GF-D8 (cell line): Measurements from ENCODE around the gene SREBF1.

Experiments
- DNase-seq: peaks from one replicate; lab custom pipeline; 2025; lab: John Stamatoyannopoulos, UW

The SREBF1 gene

DNA sequence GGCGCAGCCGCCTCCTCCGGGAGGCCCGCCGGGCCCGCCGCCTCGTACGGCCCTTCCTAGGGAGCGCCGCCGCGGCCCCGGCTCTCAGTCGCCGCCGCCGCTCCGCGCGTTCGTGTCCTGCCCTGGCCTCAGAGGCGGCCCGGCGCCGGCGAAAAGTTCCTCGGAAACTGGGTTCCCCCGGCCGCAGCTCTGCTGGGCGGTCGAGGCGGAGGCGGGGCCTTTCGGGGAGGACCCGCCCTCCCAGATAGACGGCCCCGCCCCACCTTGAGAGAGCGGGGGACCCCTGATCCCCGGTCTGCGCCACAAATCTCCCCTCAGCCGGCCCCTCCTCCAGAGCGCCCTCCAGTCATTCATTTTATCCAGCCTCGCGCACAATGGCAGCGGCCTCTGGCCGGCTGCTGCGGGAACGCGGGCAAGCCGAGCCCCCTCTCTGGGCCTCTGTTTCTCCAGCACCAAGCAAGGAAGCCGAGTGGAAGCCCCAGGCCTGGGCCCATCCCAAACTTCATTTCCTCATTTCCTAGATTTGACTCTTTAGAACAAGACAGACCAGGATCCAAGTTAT lies at the start of gene SREBF1:
Gene SREBF1, minus strand, starts transcription at position 169 of the 562 bp plus-strand sequence. CDS start 169 bp downstream, outside the sequence.
- peak; percentile 7 for DNase-seq

DNA sequence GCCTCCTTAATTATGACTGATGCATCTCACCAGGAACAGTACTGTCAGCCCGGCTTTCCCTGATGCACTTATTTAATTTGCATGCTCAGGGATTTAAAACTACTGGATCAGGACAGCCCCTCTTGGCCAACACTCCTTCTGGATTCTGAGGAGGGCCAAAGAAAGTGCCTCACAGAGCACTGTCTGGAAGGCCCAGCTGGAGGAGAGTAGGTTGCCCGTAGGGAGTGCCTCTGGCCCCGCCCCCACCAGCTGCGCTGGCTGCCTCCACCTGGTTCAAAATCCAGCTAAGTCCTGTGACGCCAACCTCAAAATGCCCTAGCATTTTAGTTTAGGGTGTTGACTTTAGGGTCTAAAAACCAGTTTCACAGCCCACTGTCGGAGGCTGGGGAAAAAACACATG lies 49.4 kb upstream of the SREBF1 start:
- DNase-seq = no peak

DNA sequence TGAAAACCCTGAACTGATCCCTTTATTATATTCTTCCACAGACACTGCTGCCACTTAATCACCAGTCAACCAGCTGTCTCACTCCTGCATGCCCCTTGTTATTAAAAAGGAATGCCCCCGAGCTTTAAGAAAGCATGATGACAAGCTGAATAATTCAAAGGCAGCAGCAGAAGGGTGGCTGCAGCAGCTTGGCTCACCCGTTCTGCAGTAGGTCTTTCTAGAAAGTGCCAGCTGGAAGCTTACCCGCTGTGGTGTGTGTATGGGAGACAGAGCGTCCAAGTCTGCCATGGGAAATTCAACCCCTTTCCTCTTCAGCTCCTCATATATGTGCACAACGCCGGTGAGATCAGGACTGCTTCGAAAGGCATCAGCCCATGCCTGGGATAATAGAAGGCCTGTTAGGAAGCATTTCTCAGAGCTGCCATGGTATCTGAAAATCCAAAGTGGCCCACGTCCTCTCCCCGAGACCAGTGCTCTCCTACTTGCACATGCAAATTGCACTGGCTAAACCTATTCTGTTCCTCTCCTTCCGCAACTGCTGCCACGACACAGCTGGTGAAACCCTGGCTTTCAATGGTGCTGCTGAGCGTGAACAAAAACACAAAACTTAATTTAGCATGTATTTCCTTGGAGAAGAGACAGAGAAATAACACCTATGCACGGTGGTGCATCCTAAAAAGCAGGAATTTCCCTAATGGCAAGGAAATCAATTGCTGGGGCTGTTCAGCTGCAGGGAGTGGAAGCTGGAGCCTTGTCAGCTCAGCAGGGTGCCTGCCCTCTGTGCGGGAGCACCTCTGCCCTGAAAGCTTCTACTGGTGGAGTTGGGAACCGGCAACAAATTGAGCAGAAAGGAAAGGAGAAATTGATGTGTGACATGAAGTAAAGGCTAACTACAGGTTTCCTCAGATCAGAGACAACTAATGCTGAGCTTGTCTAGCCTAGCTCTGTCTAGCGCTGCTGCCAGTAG lies 47.9 kb upstream of the SREBF1 start:
- DNase-seq = no peak

DNA sequence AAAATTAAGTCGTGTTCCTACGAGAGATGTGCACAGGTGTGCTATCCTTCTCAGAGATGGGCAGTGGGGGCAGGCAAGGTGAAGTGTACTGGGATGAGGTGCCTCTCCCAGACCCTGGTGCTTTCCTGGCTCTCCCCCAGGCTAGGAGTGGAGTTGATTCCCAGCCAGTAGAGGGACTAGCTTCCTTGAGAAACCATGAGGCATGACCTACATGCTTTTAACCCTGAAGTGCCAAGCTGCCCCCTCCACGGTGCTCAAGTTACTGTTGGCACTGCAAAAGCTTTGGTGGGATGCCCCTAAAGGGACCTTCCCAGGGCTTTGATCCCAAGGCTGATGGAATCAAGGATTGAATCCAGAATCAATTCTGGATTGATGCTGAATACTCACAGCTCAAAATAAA lies 47.0 kb upstream of the SREBF1 start:
- no peak for DNase-seq

DNA sequence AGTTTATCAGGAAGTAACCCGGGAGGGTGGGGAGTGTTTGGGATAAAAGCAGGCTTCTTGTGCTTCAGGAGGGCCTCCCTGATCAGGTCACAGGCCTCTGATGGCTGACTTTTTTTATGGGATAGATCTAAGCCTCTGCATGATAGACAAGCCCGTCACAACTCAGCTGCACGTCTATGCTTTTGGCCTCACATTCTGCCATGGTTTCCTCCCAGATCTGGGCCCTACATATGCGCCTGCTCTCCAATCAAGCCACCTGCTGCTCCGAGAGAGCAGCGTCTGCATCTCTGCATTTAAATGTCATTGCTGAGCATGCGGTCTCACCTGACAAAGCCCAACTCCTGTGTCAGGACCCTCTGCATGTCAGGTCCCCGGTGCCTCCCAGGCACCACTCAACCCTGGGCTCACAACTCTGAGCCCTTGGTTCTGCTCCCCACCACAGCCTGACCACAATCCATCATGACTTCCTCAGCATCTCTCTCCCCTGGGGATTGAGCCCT lies 45.3 kb upstream of the SREBF1 start:
- no peak for DNase-seq

DNA sequence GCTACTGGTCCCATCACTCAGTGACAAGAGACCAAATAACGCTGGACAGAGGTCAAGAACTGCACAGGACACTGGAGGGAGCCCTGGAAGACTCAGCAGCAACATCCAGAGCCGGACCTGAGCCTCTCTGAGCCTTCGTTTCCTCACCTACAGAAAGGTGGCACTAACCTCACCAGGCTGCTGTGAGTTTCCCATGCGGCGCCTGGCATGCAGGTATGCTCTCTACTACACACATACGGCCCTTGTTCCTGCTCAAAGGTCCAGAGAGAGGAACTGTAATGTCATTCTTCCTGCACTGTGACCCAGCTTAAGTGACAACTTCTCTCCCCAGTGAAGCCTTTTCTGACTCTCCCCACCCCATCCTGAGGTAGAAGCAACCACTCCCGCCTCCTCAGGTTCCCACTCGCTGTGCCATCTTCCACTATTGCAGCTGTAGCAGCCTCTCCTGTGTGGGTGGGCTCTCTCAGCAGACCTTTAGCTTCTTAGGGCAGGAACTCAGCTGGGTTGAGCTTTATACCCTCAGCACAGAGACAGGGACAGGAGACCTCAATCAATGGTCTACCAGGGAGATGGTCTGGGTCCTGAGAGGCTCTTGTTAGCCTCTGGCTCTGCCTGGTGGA lies 43.9 kb upstream of the SREBF1 start:
- DNase-seq = no peak

DNA sequence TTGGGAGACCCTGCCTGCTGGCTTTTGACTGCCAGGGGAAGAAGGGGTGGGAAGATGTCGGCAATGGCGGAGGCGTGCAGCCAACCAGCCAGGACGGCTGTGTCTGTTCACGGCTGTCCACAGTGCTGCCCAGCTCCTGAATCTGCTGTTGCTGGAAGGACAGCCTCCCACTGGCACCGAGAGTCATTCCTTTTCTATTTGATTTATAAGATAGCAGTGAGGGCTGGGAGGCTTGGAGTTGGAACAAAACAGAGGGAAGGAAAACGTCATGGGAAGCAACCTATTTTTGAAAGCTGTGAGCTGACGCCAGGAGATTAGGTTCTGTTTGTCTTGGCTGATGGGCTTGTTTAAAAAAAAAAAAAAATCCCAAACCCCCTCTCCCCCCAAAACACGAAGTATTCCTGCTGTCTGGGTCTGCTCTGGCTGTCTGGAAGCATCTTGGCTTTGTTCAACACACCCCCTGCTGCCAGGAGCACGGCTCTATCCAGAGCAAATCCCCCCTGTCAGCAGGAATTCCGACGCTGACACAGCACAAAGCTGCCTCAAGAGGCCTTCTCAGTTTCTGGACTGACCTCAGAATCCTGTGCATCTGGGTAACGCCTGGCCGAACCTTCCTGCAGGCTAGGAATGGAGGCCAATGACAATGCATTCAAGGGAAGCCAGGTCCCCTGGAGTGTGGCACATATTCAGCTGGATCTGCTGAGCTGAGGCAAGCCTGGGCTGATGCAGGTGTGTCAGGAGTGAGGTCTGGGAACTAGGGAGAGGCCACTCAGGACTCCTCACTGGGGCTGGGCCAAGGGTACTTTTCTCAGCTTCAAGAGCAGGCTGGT lies 41.0 kb upstream of the SREBF1 start:
- no peak for DNase-seq

DNA sequence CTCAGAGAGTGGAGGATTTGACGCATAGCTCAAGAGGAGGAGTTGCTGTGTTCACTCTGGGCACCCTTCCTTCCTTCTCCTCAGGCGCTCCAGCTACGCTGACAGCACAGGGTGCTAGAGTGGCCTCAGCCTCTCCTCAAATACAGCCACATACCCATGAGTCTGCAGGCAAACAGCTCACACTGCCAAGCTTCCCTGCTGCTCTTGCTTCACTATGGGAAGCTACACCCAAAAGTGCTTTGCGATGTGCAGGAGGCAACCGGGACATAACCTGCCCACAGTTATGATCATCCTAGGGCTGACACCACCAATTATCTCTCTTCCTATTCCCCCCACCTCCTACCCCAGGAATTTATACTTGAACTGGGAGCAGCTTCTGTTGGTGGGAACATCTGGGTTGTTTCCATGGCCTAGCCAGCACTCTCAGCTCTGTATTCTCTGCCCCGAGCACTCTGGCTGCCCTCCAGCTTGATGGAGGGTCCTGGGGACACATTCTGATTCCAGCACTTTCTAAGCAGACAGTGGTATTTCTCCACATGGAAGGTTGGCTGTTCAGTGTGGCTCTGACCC lies 40.3 kb upstream of the SREBF1 start:
- DNase-seq = no peak

DNA sequence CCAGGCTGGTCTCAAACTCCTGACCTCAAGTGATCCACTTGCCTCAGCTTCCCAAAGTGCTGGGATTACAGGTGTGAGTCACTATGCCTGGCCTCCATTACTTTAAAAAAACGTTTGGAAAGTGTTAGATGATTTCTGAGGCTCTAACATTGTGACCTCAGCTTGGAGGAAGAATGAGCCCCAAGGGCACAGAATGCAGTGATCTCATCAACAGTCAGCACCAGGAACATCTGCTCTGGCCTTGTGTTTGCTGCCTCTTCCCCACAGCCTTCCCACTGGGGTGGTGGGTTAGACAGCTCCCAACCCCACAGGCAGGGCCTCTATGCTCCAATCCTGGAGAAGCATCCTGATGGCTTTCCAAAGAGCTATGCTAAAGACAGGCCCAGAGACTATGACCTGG lies 37.7 kb upstream of the SREBF1 start:
- DNase-seq = no peak

DNA sequence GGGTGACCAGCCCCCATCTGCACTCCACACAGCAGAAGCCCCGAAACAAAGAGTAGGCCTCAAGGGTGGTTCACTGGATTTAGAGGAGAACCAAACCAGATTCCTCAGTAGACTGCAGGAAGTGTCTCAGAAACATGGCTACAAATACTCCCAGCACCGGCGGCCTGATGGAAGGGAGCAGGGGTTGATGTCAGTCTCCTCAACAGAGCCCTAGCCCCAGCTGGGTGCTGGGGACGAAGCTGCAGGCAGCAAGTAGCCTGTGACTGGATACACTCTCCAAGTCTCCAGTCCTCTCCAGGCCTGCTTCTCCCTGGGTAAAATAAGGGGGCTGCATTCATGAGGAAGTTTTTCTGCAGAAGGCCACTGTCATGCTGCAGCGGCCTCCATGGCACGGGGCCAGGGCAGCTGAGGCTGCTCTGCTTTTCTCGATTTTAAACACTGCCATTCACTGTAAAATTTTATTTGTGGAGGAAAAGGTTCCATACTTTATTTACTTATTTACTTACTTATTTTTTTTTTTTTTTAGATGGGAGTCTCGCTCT lies 36.7 kb upstream of the SREBF1 start:
- DNase-seq = no peak

DNA sequence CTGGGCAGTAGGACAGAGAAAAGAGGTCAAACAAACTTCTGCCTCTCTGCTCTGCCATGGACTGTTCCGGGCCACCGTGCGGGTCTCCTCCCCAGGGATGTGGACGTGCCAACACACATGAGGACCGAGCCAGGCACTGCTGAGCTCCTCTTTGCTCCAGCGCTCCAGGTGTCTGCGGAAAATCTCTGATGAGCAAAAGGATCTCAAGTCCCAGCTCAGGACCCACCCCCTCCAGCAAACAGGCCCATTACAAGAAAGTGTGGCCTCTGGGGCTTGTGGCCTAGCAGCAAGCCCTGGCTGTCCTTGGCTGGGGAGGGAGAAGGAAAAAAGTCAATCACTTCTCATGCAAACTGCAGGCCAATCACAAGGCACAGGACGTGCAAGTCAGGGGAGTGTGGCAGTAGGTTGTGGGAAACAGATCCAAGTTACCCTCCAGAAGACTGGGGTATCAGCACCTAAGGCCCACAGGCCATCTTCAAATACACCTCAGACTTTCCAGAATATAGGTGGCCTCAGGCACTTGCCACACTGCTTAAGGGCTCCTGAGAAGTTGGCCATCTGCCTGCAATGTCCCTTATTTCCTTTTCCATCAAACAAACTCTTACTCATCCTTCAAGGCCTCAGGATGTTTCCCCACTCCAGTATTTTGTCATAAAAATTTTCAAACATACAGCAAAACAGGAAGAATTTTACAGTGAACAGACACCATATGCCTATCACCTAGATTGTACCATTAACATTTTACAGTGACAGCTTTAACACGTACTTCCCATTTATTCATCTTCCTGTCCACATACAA lies 36.0 kb upstream of the SREBF1 start:
- DNase-seq = no peak

DNA sequence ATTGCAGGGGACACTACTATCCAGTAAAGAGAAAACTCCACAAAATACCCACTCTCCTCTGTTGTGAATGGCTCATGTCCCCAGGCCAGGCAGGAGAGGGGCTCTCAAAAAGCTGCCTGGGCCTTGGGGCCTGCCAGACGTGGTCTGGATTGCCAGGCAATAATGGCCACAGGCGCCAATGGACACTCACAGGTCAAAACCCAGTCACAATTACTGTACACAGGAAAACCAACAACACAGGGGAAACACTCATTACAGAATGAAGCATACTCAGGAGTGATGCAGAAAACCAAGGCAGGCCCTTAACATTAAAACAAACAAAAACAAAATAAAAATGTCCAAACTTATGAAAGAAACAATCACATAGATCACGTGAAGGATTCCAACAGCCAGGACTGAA lies 35.1 kb upstream of the SREBF1 start:
- no peak for DNase-seq

DNA sequence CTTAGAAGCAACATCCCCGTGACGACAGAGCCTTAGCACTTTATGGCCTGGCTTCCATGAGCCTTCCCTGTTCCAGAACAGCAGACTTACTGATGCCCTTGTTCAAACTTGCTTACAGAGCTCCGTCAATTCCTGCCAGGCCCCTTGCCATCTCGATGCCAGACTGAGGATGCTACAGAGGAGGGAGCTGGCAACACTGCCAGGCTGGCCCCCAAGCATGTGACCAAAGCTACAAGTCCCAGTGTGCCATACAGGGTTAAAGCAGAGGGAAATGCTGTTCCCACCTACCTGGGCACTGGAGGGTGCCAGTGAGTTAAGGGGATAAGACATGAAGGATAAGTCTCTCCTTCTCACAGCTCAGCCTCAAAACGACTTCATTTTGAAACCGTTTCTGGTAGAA lies 33.5 kb upstream of the SREBF1 start:
- DNase-seq = no peak

DNA sequence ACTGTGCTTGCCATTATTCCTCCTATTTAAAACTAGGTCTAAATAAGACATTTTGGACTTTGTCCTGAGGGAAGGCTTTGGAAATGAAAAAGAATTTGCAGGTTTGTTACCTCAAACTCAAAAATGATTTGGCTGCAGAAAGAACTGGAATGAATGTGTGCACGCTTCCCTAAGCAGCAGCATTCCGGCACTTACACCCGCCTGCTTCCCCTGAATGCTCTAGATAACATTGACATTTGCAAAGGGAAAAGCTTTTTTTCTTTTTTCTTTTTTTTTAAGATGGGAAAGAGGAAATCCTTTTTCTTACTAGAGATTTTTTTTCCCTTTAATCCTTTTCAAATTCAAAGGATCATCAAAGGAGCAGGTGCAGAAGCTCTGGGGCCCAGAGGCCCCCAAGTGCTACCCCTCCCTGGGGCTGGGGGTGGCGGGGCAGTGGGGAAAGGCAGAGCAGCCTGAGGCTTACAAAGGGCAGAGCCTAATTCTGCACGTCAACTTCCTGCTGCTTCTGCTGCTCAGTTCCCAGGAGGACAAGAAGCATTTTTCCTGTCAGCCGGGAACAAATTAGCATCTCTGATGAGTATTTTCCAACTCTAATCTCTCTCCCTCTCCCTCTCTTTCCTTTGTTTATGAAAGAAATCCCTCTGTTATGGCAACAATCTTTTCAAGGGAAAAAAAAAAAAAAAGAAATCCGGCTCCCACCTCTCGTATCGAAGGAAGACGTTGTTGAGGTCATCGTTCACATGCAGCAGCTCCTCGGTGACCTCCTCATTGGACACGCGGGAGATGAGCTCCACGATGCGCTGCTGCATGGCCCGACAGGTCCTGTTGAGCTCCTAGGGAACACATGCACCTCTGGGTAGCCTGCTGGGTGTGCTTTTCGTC lies 32.1 kb upstream of the SREBF1 start:
- DNase-seq = no peak

DNA sequence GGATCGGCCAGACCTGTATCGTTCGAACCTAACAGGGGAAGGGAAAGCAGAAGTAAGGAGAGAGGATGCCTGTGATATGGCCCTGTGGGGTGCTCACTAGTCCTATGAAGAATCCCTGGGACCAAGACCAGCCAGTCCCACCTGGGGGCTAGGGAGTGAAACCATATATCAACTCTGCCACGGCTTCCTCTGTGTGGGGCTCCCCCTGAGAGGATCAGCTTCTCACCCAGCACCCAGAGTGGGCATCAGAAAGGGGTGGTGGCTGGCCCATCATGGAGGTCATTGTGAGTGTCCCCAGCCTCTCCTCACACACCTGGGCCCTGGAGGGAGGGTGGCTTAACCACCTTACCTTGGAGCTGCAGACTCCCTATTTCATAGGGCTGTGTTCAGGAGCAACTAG lies 30.1 kb upstream of the SREBF1 start:
- no peak for DNase-seq

DNA sequence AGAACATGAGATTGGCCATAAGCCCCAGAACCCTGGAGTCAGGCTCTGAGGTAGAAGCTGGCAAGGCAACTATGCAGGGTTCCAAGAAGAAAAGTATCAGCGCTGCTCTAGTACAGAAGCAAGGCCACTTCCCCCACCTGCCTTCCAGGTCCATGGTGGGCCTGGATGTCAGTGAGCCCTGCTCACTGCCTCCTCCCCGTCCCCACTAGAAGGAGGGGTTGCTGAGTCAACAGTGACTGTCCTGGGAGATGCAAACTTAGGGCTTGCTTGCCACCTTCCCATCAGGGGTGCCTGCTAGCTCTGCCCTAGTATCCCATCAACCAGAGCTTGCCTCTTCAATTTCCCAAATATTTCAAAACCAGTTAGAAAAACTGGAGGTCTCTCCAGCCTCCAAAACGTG lies 29.6 kb upstream of the SREBF1 start:
- DNase-seq = no peak

DNA sequence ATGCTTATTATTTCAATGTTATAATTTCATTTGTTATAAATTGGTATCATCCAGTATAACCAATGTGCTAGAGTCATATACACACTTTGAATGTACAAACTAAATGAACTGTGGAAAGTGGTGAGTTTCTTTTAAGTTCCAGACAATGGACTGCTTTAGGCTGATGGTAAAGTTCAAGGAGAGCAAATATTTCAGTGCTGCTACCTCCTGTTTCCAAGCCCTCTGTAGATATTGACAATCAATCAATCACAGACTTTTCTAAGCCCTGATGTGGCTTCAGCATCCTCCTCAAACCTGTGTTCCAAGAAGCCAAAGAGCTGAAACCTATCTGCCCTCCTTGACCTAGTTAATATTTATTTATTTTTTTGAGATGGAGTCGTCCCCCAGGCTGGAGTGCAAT lies 28.2 kb upstream of the SREBF1 start:
- no peak for DNase-seq

DNA sequence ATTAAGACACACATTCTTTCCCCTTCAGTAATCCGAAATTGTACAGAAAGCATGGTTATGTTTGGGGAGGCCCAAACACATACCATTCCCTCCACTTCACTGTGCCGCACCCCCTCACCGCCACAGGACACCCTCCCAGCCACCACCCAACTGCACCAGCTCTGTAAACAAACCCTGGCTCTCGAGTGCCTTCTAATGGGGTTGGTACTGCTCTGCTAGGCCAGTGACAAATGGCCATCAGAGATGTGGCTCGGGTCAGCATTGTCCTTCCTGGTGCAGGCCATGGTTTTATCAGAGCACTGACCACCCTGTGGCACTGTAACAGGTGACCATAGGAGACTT lies 24.0 kb upstream of the SREBF1 start:
- no peak for DNase-seq

DNA sequence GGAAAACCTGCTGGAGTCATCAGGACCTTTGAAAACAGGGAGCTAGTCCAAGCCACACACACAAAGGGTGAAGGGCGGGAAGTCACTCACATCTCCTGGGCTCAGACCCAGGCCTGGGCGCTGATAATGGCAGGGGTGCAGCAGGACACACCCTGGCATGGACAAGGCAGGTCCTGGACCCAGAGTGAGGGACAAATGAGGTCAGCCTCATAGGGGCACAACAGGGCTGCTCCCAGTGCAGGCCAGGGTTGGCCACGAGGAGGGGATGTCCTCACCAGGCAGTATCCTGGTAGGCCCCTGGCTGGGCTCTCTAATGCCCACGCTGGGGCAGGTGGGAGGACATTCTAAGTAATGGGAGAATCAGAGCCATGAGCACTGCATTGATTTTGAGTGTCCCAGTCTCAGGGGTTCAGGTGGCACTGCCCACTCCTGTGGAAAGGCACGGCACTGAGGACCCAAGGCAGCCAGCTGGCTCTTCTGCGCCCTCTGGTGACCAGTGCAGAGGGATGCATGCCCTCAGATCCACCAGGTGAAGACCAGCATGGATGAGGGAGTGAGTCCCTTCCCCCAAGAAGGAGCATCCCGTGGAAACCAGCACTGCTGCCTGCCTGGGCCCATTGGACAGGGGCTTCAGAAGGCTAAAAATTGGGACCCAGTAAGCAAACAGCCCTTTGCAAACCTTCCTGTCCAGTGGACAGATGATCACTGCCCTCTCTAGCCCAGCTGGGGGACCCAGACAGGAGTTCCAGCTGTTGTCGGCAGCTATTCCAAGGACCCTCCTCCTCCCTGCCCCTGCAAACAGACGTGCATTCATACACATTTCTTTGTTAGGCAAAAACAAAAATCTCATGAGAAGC lies 23.4 kb upstream of the SREBF1 start:
- DNase-seq = peak; percentile 8
